HG02588 (cell line): ENCODE data around the gene KCNJ18.
A peak's percentile ranks its signal among the peaks of the same experiment; 100 is the strongest.
"Not testable (repeated sequence)": the region's sequence is repeated elsewhere in the genome, so short reads cannot be mapped to it uniquely, and the experiment has no call there.

Source experiments
- ATAC-seq: cut with Tn5 transposase; IDR thresholded peaks from one replicate; pipeline ENCODE4 v1.9.1; 2021; ENCODE audit warnings: mild to moderate bottlenecking, moderate library complexity; ENCODE audit not compliant: unreplicated experiment

Gene KCNJ18

GRCh38 chr17:21720566-21720965 lies 28.2 kb downstream of the KCNJ18 start:
- not testable (repeated sequence) for ATAC-seq

GRCh38 chr17:21722268-21722667 lies 29.9 kb downstream of the KCNJ18 start:
- ATAC-seq: not testable (repeated sequence)

GRCh38 chr17:21724216-21725006 lies 32.1 kb downstream of the KCNJ18 start:
- not testable (repeated sequence) for ATAC-seq

GRCh38 chr17:21731076-21731475 lies 38.8 kb downstream of the KCNJ18 start:
- not testable (repeated sequence) for ATAC-seq

GRCh38 chr17:21733931-21734330 lies 41.6 kb downstream of the KCNJ18 start:
- not testable (repeated sequence) for ATAC-seq

GRCh38 chr17:21735814-21736213 lies 43.5 kb downstream of the KCNJ18 start:
- ATAC-seq: not testable (repeated sequence)

- ATAC-seq: not testable (repeated sequence)
Measured at GRCh38 chr17:21737015-21737580, 44.8 kb downstream of the KCNJ18 start.

- ATAC-seq: not testable (repeated sequence)
Measured at GRCh38 chr17:21738241-21738640, 45.9 kb downstream of the KCNJ18 start.

- ATAC-seq: peak; percentile 49
Measured at GRCh38 chr17:21738877-21739474, 46.7 kb downstream of the KCNJ18 start.

GRCh38 chr17:21739485-21739884 lies 47.2 kb downstream of the KCNJ18 start:
- ATAC-seq: not testable (repeated sequence)

- not testable (repeated sequence) for ATAC-seq
Measured at GRCh38 chr17:21740836-21741235, 48.5 kb downstream of the KCNJ18 start.

- not testable (repeated sequence) for ATAC-seq
Measured at GRCh38 chr17:21741520-21741919, 49.2 kb downstream of the KCNJ18 start.

GRCh38 chr17:21742326-21742725 lies 50.0 kb downstream of the KCNJ18 start:
- no peak for ATAC-seq

- ATAC-seq: not testable (repeated sequence)
Measured at GRCh38 chr17:21744151-21744550, 51.8 kb downstream of the KCNJ18 start.

GRCh38 chr17:21744621-21745020 lies 52.3 kb downstream of the KCNJ18 start:
- not testable (repeated sequence) for ATAC-seq

- ATAC-seq: not testable (repeated sequence)
Measured at GRCh38 chr17:21745385-21746054, 53.2 kb downstream of the KCNJ18 start.

- not testable (repeated sequence) for ATAC-seq
Measured at GRCh38 chr17:21746415-21746814, 54.1 kb downstream of the KCNJ18 start.

GRCh38 chr17:21747195-21747915 lies 55.0 kb downstream of the KCNJ18 start:
- ATAC-seq: not testable (repeated sequence)

GRCh38 chr17:21748686-21749085 lies 56.4 kb downstream of the KCNJ18 start:
- ATAC-seq: not testable (repeated sequence)

GRCh38 chr17:21749696-21750531 lies 57.6 kb downstream of the KCNJ18 start:
- not testable (repeated sequence) for ATAC-seq
